Measurements from ENCODE around the gene HERPUD2. TPM values are rescaled to one million over a fixed set of nuclear protein-coding genes. Genes with fewer than 3 reads are reported as not detected.
"Not testable (repeated sequence)": the region's sequence is repeated elsewhere in the genome, so short reads cannot be mapped to it uniquely, and the experiment has no call there.

The HERPUD2 gene
- total and polyA plus RNA-seq, 12 donors = 7.1 to 21.3 (median 16.8) TPM

GRCh38 chr7:35700865-35701264, 5.9 kb upstream of the HERPUD2 start:
- no peak for TF ChIP-seq CTCF (IDR thresholded peaks at IDR 0.05)
- intact Hi-C loops (cut with DNase I) = loop anchor here in 3 of 10 donors (10.0 kb wide), 2 partner anchors 104 to 274 kb away; partner anchors contain the start of gene SEPTIN7 (in 1 of the 3)
- WGBS, 2 donors = 78 to 85% methylated on average over 2 of the region's 2 CpGs
- Histone ChIP-seq H3K9me3 (no peaks in the 10 kb centered on the region), H3K4me1 (peaks cover 0 to 21% (median 2%) of the 10 kb centered on the region in 9 donors), H3K27me3 (no peaks in the 10 kb centered on the region), H3K4me3 (no peak overlapping the region), H3K27ac (no peak overlapping the region), H3K36me3 (peaks cover 0 to 3% (median 0%) of the 10 kb centered on the region in 9 donors)
- ATAC-seq = no peak
- DNase-seq = no peak

- no peak for ATAC-seq
Measured at GRCh38 chr7:35700333-35700732, 5.4 kb upstream of the HERPUD2 start.

GRCh38 chr7:35699796-35700305, 4.9 kb upstream of the HERPUD2 start:
- no peaks in the 10 kb centered on the region for H3K9me3 ChIP-seq
- ATAC-seq = no peak
- H3K4me1 ChIP-seq = peaks cover 0 to 27% (median 7%) of the 10 kb centered on the region in 9 donors
- peaks cover 0 to 3% (median 0%) of the 10 kb centered on the region in 9 donors for H3K36me3 ChIP-seq
- intact Hi-C loops (cut with DNase I) = loop anchor here in 3 of 10 donors (10.0 kb wide), 2 partner anchors 105 to 275 kb away; partner anchors contain the start of gene SEPTIN7 (in 1 of the 3)
- TF ChIP-seq CTCF (IDR thresholded peaks at IDR 0.05) = no peak
- no peak overlapping the region for H3K27ac ChIP-seq
- no peak overlapping the region for H3K4me3 ChIP-seq
- WGBS, 2 donors = 80% methylated on average over 2 of the region's 2 CpGs
- no peaks in the 10 kb centered on the region for H3K27me3 ChIP-seq
- DNase-seq = no peak

More at GRCh38 chr7:35700333-35700732, 5.4 kb upstream of the HERPUD2 start:
- intact Hi-C loops (cut with DNase I) = loop anchor here in 3 of 10 donors (10.0 kb wide), 2 partner anchors 104 to 274 kb away; partner anchors contain the start of gene SEPTIN7 (in 1 of the 3)
- no peaks in the 10 kb centered on the region for H3K27me3 ChIP-seq
- no peaks in the 10 kb centered on the region for H3K9me3 ChIP-seq
- DNase-seq = no peak
- no peak for TF ChIP-seq CTCF (IDR thresholded peaks at IDR 0.05)
- H3K4me3 ChIP-seq = no peak overlapping the region
- H3K36me3 ChIP-seq = peaks cover 0 to 3% (median 0%) of the 10 kb centered on the region in 9 donors
- peaks cover 0 to 27% (median 7%) of the 10 kb centered on the region in 9 donors for H3K4me1 ChIP-seq
- no peak overlapping the region for H3K27ac ChIP-seq

- H3K9me3 ChIP-seq; H3K4me3 ChIP-seq; H3K27me3 ChIP-seq; H3K27ac ChIP-seq; intact Hi-C loops (cut with DNase I); H3K36me3 ChIP-seq; ATAC-seq; DNase-seq: not testable (repeated sequence)
- peaks cover 0 to 33% (median 15%) of the 10 kb centered on the region in 9 donors for H3K4me1 ChIP-seq
- 62 to 67% methylated on average over 3 of the region's 3 CpGs for WGBS, 2 donors
Measured at GRCh38 chr7:35698382-35698781, 3.4 kb upstream of the HERPUD2 start.
